ENCODE measurements around the gene PLEKHG5. TPM values are rescaled to one million over a fixed set of nuclear protein-coding genes. Genes with fewer than 3 reads are reported as not detected.

PLEKHG5 gene
- total RNA-seq, 1 donor from 2014 or later, result 9.3 TPM

Small RNA genes within 50 kb of the gene (microRNA-seq; reads per million reads assigned to microRNA genes)
- gene MIR4252 (ENCODE audit: borderline number of aligned reads), result not detected

Other genes starting within 250 kb of the PLEKHG5 start
- not detected for gene HES3, start 247.5 kb downstream of the PLEKHG5 start, total RNA-seq
- 32.3 TPM for gene GPR153, start 230.6 kb downstream of the PLEKHG5 start, total RNA-seq
- gene ACOT7, start 97.9 kb downstream of the PLEKHG5 start, total RNA-seq, result 9.6 TPM
- 0.19 TPM for gene HES2, start 71.7 kb downstream of the PLEKHG5 start, total RNA-seq
- 0.80 TPM for gene ESPN, start 66.9 kb downstream of the PLEKHG5 start, total RNA-seq
- gene TNFRSF25, start 25.5 kb downstream of the PLEKHG5 start, total RNA-seq, result 6.0 TPM
- gene NOL9, start 62.8 kb upstream of the PLEKHG5 start, total RNA-seq, result 23.2 TPM
- not detected for gene TAS1R1, start 63.6 kb upstream of the PLEKHG5 start, total RNA-seq
- gene ZBTB48, start 88.3 kb upstream of the PLEKHG5 start, total RNA-seq, result 18.9 TPM
- 23.4 TPM for gene KLHL21, start 111.2 kb upstream of the PLEKHG5 start, total RNA-seq
- gene PHF13, start 122.1 kb upstream of the PLEKHG5 start, total RNA-seq, result 13.3 TPM
- gene THAP3, start 133.2 kb upstream of the PLEKHG5 start, total RNA-seq, result 13.3 TPM
- gene DNAJC11, start 210.1 kb upstream of the PLEKHG5 start, total RNA-seq, result 42.4 TPM

Data from mesenteric fat pad (tissue), 1 donor.